Endothelial cell (in vitro differentiated cells): ENCODE results near the gene CAMTA1. TPM values are rescaled to one million over a fixed set of nuclear protein-coding genes. Genes with fewer than 3 reads are reported as not detected.

Source experiments
- DNase-seq: peaks from one replicate; pipeline ENCODE4 v3.0.0; 2021; ENCODE audit warnings: low spot score
- H3K27ac Mint-ChIP-seq: one replicate; pipeline ENCODE4 v1.8.0; 2021; ENCODE audit warnings: mixed read lengths, inconsistent platforms; ENCODE audit not compliant: unreplicated experiment
- H3K27me3 Mint-ChIP-seq: one replicate; pipeline ENCODE4 v1.8.0; 2021; ENCODE audit warnings: mild to moderate bottlenecking, moderate library complexity, mixed read lengths, inconsistent platforms; ENCODE audit not compliant: unreplicated experiment
- H3K36me3 Mint-ChIP-seq: one replicate; pipeline ENCODE4 v1.8.0; 2021; ENCODE audit warnings: mild to moderate bottlenecking, low read depth, mixed read lengths, inconsistent platforms; ENCODE audit not compliant: unreplicated experiment
- H3K4me1 Mint-ChIP-seq: one replicate; pipeline ENCODE4 v1.8.0; 2021; ENCODE audit warnings: mild to moderate bottlenecking, mixed read lengths, inconsistent platforms; ENCODE audit not compliant: unreplicated experiment
- H3K4me3 Mint-ChIP-seq: one replicate; pipeline ENCODE4 v1.8.0; 2021; ENCODE audit warnings: mild to moderate bottlenecking, mixed read lengths, inconsistent platforms; ENCODE audit not compliant: unreplicated experiment
- H3K9me3 Mint-ChIP-seq: one replicate; pipeline ENCODE4 v1.8.0; 2021; ENCODE audit warnings: mixed read lengths, inconsistent platforms; ENCODE audit not compliant: unreplicated experiment
- total RNA-seq: library from RNA; stranded (reverse); fragmentation: NEBNext Ultra II Directional; extraction: Animal tissue kit (Norgen Biotek cat#: 25700); gene quantifications from one replicate; pipeline ENCODE4 v1.2.1, GENCODE V29; 2021; ENCODE audit not compliant: unreplicated experiment
- TF ChIP-seq, protein P1 (sequence below): fragments of 200-600 bp; sonication (generic); IDR thresholded peaks from one replicate; pipeline ENCODE4 v1.5.0; 2021; ENCODE audit warnings: antibody characterized with exemption; ENCODE audit not compliant: unreplicated experiment

Gene CAMTA1
- total RNA-seq, 1 donor from 2014 or later = 87.3 TPM

DNA sequence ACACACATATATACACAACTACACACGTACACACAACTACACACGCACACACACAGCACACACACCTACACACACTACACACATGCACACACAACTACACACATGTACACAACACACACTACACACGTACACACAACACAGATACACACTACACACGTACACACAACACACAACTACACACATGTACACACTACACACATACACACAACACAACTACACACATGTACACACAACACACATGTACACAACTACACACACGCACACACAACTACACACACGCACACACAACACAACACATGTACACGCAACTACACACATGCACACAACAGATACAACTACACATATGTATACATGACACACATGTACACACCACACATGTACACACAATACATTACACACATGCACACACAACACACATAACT lies 318.1 kb downstream of the CAMTA1 start:
- no peaks in the 10 kb centered on the region for H3K36me3 Mint-ChIP-seq
- H3K9me3 Mint-ChIP-seq = no peaks in the 10 kb centered on the region
- TF ChIP-seq, protein P1, sequence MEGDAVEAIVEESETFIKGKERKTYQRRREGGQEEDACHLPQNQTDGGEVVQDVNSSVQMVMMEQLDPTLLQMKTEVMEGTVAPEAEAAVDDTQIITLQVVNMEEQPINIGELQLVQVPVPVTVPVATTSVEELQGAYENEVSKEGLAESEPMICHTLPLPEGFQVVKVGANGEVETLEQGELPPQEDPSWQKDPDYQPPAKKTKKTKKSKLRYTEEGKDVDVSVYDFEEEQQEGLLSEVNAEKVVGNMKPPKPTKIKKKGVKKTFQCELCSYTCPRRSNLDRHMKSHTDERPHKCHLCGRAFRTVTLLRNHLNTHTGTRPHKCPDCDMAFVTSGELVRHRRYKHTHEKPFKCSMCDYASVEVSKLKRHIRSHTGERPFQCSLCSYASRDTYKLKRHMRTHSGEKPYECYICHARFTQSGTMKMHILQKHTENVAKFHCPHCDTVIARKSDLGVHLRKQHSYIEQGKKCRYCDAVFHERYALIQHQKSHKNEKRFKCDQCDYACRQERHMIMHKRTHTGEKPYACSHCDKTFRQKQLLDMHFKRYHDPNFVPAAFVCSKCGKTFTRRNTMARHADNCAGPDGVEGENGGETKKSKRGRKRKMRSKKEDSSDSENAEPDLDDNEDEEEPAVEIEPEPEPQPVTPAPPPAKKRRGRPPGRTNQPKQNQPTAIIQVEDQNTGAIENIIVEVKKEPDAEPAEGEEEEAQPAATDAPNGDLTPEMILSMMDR = no peak
- H3K27me3 Mint-ChIP-seq = peaks cover 3% of the 10 kb centered on the region
- H3K4me1 Mint-ChIP-seq = no peaks in the 10 kb centered on the region
- H3K4me3 Mint-ChIP-seq = no peak overlapping the region
- no peak overlapping the region for H3K27ac Mint-ChIP-seq
- DNase-seq = no peak

DNA sequence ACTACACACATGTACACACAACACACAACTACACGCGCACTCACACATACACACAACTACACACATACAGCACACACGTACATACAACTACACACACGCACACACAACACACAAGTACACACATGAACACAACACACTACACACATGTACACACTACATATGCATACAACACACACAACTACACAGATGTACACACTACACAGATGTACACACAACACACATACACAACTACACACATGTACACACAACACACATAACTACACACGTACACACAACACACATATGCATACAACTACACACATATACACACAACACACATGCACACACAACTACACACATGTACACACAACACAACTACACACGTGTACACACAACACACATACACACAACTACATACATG lies 318.6 kb downstream of the CAMTA1 start:
- H3K9me3 Mint-ChIP-seq = no peaks in the 10 kb centered on the region
- TF ChIP-seq, protein P1 = no peak
- no peak for DNase-seq
- H3K27me3 Mint-ChIP-seq = peaks cover 3% of the 10 kb centered on the region
- no peaks in the 10 kb centered on the region for H3K4me1 Mint-ChIP-seq
- no peak overlapping the region for H3K4me3 Mint-ChIP-seq
- no peaks in the 10 kb centered on the region for H3K36me3 Mint-ChIP-seq
- H3K27ac Mint-ChIP-seq = no peak overlapping the region

DNA sequence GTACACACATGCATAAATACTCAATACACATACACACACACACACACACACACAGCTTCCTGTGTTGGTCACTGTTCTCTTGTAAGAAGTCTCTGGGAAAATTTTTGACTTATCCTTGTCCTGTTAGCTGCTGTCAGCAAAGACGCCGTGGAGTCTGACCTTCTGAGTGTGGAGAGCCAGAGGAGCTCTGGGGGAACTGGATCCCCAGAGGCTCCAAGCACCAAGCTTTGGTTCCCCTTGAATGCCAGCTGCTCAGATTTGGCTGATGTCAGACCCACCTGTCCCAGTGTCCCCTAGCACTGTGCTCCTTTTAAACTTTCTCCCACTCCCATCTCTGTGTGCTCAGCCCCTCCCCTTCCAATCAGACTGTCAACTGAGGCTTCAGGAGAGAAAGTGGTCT lies 319.1 kb downstream of the CAMTA1 start:
- Mint-ChIP-seq H3K4me3 (no peak overlapping the region), H3K9me3 (no peaks in the 10 kb centered on the region), H3K27me3 (peaks cover 3% of the 10 kb centered on the region), H3K4me1 (no peaks in the 10 kb centered on the region), H3K36me3 (no peaks in the 10 kb centered on the region), H3K27ac (no peak overlapping the region)
- DNase-seq = no peak
- TF ChIP-seq, protein P1 = no peak

DNA sequence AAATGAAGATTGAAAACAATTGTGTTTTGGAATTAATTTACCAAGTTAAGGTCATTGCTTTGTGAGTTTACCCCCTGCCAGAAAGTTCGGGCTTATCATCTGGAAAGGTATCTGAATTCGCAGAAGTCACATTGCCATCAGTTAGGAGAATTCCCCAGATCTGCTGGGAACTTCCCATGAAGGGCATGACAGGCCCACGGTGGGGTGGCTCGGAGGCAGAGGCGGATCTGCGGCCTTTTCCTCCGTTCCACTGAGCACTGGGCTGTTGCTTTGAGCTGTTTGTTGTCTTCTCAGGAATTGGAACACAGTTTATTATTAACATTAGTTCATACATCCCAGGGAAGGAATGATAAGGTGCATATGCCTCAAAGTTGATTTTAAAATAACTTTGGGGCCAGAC lies 320.0 kb downstream of the CAMTA1 start:
- Mint-ChIP-seq H3K4me3 (no peak overlapping the region), H3K36me3 (no peaks in the 10 kb centered on the region), H3K9me3 (no peaks in the 10 kb centered on the region), H3K27me3 (peaks cover 3% of the 10 kb centered on the region), H3K27ac (no peak overlapping the region), H3K4me1 (no peaks in the 10 kb centered on the region)
- no peak for DNase-seq
- TF ChIP-seq, protein P1 = no peak

DNA sequence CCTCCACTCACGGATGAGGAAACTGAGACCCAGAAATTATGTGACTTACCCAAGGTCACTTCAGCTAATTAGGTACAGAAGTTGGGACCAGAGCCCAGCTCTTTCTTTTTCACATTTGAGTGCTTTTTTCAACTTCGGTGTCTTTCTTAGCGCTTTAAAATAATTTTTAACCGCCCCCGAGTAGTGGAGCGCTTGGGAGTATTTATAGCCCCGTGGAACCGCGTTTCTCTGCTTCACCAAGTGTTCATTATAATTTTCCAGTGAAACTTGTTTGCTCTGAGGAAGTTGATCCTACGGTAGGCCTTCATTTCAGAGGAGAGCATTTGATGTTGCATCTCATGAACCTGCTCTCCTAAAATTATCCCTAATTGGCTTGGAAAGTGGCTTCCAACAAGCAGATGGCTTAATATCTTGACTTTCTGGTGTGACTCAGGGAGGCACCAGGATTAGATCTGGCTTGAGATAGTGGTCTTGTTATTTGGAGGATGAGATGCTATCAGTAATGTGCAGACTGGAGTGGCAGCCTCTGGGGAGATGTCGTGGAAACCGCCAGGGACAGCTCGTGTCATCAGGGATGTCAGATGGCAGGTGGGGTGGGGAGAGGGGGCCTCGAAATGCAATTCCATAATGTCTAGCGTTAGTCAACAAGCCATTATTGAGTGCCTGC lies 321.3 kb downstream of the CAMTA1 start:
- H3K27ac Mint-ChIP-seq = no peak overlapping the region
- DNase-seq = no peak
- H3K9me3 Mint-ChIP-seq = no peaks in the 10 kb centered on the region
- no peaks in the 10 kb centered on the region for H3K4me1 Mint-ChIP-seq
- H3K36me3 Mint-ChIP-seq = no peaks in the 10 kb centered on the region
- H3K27me3 Mint-ChIP-seq = peaks cover 6% of the 10 kb centered on the region
- TF ChIP-seq, protein P1 = no peak
- no peak overlapping the region for H3K4me3 Mint-ChIP-seq
